Measurements from ENCODE around the gene IL27RA.
"Not testable (repeated sequence)": the region's sequence is repeated elsewhere in the genome, so short reads cannot be mapped to it uniquely, and the experiment has no call there.

Gene IL27RA

GRCh38 chr19:14033946-14034345 lies 2.4 kb downstream of the IL27RA start:
- DNase-seq: no peak

- DNase-seq: peak in 1 of 2 experiments; percentile 10
Observed at GRCh38 chr19:14035159-14035558, 3.6 kb downstream of the IL27RA start.

DNA sequence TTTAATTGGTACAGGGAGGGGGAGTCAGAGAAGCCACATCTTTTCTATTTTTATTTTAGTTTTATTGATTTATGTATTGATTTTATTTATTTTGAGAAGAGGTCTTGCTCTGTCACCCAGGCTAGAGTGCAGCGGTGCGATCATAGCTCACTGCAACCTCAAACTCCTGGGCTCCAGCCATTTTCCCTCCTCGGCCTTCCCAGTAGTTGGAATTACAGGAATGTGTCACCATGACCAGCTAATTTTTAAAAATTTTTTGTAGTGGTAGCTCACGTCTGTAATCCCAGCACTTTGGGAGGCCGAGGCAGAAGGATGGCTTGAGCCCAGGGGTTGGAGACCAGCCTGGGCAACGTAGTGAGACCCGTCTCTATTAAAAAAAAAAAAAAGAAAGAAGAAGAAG lies 4.1 kb downstream of the IL27RA start:
- no peak for DNase-seq

- DNase-seq: no peak
Observed at GRCh38 chr19:14039181-14039580, 7.6 kb downstream of the IL27RA start.

- DNase-seq: peak; percentile 58 to 76
Observed at GRCh38 chr19:14042659-14043608, 11.4 kb downstream of the IL27RA start.

DNA sequence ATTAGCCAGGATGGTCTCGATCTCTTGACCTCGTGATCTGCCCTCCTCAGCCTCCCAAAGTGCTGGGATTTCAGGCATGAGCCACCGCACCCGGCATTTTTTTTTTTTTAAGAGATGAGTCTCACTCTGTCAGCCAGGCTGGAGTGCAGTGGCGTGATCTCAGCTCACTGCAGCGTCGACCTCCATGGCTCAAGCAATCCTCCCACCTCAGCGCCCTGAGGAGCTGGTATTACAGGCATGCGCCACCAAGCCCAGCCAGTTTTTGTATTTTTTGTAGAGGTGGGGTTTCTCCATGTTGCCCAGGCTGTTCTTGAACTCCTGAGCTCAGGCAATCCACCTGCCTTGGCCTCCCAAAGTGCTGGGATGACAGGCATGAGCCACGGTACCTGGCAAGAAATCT lies 16.3 kb downstream of the IL27RA start:
- DNase-seq: not testable (repeated sequence)

GRCh38 chr19:14048443-14049153 lies 17.0 kb downstream of the IL27RA start:
- DNase-seq: no peak

- DNase-seq: no peak
Observed at GRCh38 chr19:14050512-14050911, 18.9 kb downstream of the IL27RA start.

DNA sequence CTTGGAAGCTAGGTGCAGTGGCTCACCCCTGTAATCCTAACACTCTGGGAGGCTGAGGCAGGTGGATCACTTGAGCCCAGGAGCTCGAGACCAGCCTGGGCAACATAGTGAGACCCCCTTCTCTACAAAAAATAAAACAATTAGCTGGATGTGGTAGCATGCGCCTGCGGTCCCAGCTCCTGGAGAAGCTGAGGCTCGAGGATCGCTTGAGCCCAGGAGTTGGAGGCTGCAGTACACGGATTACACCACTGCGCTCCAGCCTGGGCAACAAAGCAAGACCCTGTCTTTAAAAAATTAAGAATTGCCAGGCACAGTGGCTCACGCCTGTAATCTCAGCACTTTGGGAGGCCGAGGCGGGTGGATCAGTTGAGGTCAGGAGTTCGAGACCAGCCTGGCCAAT lies 19.4 kb downstream of the IL27RA start:
- DNase-seq: not testable (repeated sequence)

DNA sequence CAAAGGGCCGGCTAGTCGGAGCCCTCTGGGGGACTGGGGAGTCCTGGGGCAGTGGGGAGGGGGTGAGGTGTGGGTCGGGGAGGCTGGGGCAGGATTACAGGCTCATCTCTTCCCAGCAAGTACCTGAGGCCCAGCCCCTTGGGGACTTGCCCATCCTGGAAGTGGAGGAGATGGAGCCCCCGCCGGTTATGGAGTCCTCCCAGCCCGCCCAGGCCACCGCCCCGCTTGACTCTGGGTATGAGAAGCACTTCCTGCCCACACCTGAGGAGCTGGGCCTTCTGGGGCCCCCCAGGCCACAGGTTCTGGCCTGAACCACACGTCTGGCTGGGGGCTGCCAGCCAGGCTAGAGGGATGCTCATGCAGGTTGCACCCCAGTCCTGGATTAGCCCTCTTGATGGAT lies 20.4 kb downstream of the IL27RA start:
- DNase-seq: no peak

GRCh38 chr19:14052470-14052869 lies 20.9 kb downstream of the IL27RA start:
- DNase-seq: no peak

DNA sequence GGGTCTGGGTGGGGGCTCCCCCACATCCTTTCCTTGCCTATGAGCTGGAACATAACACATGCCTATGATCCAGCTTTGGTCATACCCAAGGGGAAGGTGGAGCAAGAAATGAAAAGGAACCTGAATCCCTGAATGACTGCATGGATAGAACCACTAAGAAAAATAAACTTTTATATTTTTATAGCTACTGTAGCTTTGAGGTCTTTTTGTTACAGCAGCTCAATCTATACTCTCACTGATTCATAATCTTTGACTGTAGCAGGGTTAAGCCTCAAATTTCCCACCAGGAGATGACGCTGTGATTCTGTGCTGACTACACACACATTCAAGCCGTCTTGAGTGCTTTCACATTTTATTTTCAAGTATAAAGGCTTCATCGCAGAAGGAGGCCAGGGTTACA lies 21.5 kb downstream of the IL27RA start:
- DNase-seq: no peak

- no peak for DNase-seq
Observed at GRCh38 chr19:14053500-14053899, 21.9 kb downstream of the IL27RA start.

DNA sequence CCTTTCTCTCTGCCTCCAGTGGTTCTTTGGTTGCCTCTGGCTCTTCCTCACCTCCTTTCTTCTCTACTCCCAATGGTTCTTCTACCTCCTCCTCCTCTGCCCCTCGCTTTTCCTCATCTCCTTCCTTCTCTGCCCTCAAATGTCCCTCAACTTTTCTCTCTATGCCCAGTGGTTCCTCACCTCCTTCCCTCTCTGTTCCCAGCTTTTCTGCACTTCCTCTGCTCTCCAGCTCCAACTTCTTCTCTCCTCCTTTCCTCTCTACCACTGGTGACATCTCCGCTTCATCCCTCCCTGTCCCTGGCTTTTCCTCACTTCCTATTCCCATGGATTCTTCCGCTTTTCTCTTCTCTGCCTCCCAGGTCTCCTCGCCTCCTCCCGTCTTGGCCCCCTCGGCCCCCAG lies 22.5 kb downstream of the IL27RA start:
- DNase-seq: no peak

DNA sequence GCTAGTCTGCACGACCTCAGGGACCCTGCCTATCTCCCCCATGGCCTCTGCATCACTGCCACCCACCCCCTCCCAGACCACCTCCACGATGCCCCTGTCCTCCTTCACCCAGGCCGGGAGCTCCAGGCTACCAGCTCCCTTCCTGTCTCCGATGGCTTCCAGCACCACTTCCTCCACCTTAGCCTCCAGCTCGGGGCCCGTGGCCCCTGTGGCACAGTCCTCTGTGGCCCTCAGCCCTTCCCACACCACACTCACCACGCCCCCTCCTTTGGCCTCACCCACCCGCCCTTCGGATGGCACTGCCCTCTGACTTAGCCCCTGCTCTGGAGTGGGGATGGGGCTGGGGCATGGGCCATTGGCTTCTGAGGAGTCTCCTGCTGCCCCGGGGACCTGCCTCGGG lies 23.2 kb downstream of the IL27RA start:
- DNase-seq: no peak

DNA sequence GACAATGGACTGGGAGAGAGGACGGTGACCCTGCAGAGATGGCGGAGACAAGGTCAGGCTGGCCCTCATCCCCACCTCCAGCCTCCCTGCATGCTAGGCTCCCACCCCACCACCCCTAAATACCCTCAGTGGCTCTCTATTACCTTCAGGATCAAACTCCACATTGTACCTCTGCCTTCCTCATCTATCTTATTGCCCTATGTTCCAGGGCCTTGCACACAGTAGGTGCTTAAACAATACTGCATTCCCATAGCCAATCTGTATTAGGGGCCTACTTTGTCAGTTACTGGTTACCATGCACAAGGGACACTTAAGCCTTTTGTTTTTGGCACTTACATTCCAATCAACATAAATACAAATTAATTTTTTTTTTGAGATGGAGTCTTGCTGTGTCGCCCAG lies 23.8 kb downstream of the IL27RA start:
- DNase-seq: no peak

DNA sequence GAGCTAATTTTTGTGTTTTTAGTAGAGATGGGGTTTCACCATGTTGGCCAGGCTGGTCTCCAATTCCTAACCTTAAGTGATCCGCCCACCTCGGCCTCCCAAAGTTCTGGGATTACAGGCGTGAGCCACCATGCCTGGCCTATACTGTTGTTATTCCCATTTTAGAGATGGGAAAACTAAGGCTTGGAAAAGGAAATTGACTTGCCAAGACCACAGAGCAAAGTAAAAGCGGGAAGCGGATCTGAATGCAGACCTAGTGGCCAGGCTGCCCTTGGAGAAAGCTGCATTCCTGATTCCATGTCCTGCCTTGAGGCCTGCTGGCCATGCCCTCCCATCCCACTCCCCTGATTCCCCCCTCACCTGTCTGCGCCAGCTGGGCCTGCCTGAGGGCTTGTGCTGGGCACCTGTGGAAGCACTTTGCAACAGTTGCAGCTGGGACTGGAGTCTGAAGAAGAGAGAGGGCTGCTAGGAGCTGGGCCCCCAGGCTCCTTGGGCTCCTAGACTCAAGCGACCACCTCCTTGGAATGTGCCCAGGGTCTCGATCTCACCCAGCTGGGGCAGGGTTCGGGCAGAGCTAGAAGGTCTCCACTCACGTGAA lies 24.6 kb downstream of the IL27RA start:
- DNase-seq: no peak

DNA sequence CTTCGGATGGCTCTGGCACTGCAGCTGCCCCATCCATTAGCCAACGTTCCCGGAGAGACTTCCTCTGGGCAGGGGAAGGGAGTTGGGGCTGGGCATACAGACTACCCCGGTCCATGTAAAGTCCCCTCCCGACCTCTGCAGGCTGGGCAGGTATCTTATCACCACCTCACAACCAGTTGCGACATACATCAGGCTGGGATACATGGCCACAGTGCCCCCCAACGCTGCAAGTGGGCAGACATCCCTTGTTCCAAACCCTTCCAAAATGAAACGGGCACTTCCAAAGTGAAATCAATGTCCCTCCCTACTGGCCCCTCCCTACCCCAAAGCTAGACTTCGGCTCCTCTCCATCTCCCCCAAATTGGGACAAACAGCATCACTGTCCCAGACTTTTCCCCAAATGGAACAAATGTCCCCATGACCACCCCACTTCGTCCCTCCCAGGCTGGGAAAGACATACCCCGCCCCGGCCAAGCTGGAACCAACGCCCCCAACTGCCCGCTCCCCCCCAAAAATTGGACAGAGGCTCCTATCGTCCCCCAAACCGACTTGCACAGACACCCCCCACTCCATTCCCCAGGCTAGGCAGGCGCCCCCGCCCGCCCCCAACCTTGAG lies 25.3 kb downstream of the IL27RA start:
- no peak for DNase-seq

DNA sequence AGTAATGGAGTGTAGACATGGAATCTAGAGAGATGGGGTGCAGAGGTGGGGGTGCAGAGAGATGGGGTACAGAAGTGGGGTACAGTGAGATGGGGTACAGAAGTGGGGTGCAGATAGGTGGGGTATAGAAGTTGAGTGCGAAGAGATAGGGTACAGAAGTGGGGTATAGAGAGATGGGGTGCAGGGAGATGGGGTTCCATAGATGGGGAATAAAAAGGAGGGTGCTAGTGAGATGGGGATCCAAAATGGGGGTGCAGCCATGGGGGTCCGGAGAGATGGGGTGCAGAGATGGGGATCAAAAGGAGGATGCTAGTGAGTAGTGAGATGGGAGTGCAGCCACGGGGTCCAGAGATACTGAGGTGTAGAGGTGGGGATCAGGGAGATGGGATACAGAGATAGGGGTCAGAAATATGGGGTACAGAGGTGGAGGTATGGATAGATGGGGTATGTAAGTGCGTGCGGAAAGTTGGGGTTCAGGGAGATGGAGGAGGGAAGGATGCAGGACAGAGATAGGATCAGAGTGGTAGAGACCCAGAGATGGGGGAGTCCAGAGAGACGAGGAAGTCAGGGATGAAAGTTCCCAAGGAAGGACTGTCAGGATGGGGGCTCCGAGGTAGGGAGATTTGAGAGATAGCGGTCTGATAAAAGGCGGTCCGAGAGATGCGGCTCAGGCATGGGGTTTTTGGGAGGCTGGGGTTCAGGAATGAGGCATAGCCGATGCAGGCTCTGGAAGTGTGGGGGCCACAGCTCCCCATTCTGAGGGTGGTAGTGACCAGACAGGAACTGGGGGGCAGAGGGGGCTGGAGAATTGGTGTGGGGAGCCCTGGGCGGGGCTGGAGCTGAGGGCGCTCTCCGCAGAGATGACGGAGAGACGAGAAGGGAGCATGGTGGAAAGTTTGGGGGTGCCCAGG lies 26.9 kb downstream of the IL27RA start:
- no peak for DNase-seq

- no peak for DNase-seq
Observed at GRCh38 chr19:14059093-14059480, 27.5 kb downstream of the IL27RA start.

- no peak for DNase-seq
Observed at GRCh38 chr19:14059652-14060155, 28.1 kb downstream of the IL27RA start.
